Measurements from ENCODE around the gene TSHZ3.
A peak's percentile ranks its signal among the peaks of the same experiment; 100 is the strongest.

TSHZ3 gene

GRCh38 chr19:31338069-31338776, 11.0 kb downstream of the TSHZ3 start:
- DNase-seq: peak; percentile 72
- H3K36me3 Mint-ChIP-seq (ENCODE audit: low read depth): no peaks in the 10 kb centered on the region
- peak overlapping the region; percentile 46 for H3K27ac Mint-ChIP-seq
- peak overlapping the region; percentile 74 for H3K4me3 Mint-ChIP-seq
- peaks cover 7% of the 10 kb centered on the region for H3K27me3 Mint-ChIP-seq (ENCODE audit: low read depth, poor library complexity)
- peak; percentile 64 for TF ChIP-seq CTCF (IDR thresholded peaks at IDR 0.05)
- H3K4me1 Mint-ChIP-seq: peaks cover 92% of the 10 kb centered on the region
- H3K9me3 Mint-ChIP-seq: no peaks in the 10 kb centered on the region

- no peaks in the 10 kb centered on the region for H3K36me3 Mint-ChIP-seq (ENCODE audit: low read depth)
- peak overlapping the region; percentile 46 for H3K27ac Mint-ChIP-seq
- DNase-seq: peak; percentile 37
- peak overlapping the region; percentile 74 for H3K4me3 Mint-ChIP-seq
- peaks cover 7% of the 10 kb centered on the region for H3K27me3 Mint-ChIP-seq (ENCODE audit: low read depth, poor library complexity)
- H3K9me3 Mint-ChIP-seq: no peaks in the 10 kb centered on the region
- no peak for TF ChIP-seq CTCF (IDR thresholded peaks at IDR 0.05)
- H3K4me1 Mint-ChIP-seq: peaks cover 95% of the 10 kb centered on the region
Observed at GRCh38 chr19:31337008-31337914, 12.0 kb downstream of the TSHZ3 start.

GRCh38 chr19:31335716-31336115, 13.5 kb downstream of the TSHZ3 start:
- peaks cover 99% of the 10 kb centered on the region for H3K4me1 Mint-ChIP-seq
- H3K27ac Mint-ChIP-seq: no peak overlapping the region
- peaks cover 7% of the 10 kb centered on the region for H3K27me3 Mint-ChIP-seq (ENCODE audit: low read depth, poor library complexity)
- H3K36me3 Mint-ChIP-seq (ENCODE audit: low read depth): no peaks in the 10 kb centered on the region
- H3K4me3 Mint-ChIP-seq: no peak overlapping the region
- no peak for TF ChIP-seq CTCF (IDR thresholded peaks at IDR 0.05)
- no peak for DNase-seq
- H3K9me3 Mint-ChIP-seq: no peaks in the 10 kb centered on the region

- H3K4me3 Mint-ChIP-seq: no peak overlapping the region
- H3K27me3 Mint-ChIP-seq (ENCODE audit: low read depth, poor library complexity): peaks cover 7% of the 10 kb centered on the region
- H3K27ac Mint-ChIP-seq: peak overlapping the region; percentile 31
- DNase-seq: no peak
- H3K36me3 Mint-ChIP-seq (ENCODE audit: low read depth): no peaks in the 10 kb centered on the region
- H3K9me3 Mint-ChIP-seq: no peaks in the 10 kb centered on the region
- peaks cover 99% of the 10 kb centered on the region for H3K4me1 Mint-ChIP-seq
- TF ChIP-seq CTCF (IDR thresholded peaks at IDR 0.05): no peak
Observed at GRCh38 chr19:31334849-31335624, 14.2 kb downstream of the TSHZ3 start.

GRCh38 chr19:31334101-31334848, 15.0 kb downstream of the TSHZ3 start:
- Mint-ChIP-seq H3K27ac (no peak overlapping the region), H3K9me3 (no peaks in the 10 kb centered on the region), H3K4me3 (no peak overlapping the region), H3K36me3 (ENCODE audit: low read depth) (no peaks in the 10 kb centered on the region), H3K27me3 (ENCODE audit: low read depth, poor library complexity) (peaks cover 7% of the 10 kb centered on the region), H3K4me1 (peaks cover 99% of the 10 kb centered on the region)
- no peak for DNase-seq
- no peak for TF ChIP-seq CTCF (IDR thresholded peaks at IDR 0.05)
